Fibroblast of lung (primary cell): Measurements from ENCODE around the gene SLC15A2.

Experiments used
- EZH2 ChIP-seq: IDR thresholded peaks from 2 replicates; pipeline ENCODE4 v1.5.1; 2012; ENCODE audit warnings: low read length, control low read depth, mild to moderate bottlenecking; ENCODE audit errors: missing control alignments
- TF ChIP-seq, protein P1 (sequence below), 2 donors: IDR thresholded peaks in 1 of 2; conservative IDR thresholded peaks in 1 of 2; 1 replicate in 1 of 2; 2 replicates in 1 of 2; pipeline ENCODE4 v1.5.1; 2011 to 2012; ENCODE audit warnings: low read length in 2 of 2, control low read depth in 1 of 2, inconsistent platforms in 1 of 2, low read depth in 1 of 2, mild to moderate bottlenecking in 1 of 2

DNA sequence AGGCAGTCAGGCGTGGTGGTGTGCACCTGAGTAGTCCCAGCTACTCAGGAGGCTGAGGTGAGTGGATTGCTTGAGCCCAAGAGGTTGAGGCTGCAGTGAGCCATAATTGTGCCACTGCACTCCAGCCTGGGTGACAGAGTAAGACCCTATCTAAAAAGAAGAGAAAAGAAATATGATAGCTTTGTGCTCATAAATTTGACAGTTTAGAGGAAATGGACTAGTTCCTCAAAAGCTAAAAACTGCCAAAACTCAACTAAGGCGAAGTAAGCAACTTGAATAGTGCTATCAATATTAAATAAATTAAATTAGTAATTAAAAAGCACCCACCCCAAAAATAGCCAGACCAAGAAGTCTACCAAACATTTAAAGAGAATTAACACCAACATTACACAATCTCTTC, 24.5 kb upstream of the SLC15A2 start:
- TF ChIP-seq, protein P1, sequence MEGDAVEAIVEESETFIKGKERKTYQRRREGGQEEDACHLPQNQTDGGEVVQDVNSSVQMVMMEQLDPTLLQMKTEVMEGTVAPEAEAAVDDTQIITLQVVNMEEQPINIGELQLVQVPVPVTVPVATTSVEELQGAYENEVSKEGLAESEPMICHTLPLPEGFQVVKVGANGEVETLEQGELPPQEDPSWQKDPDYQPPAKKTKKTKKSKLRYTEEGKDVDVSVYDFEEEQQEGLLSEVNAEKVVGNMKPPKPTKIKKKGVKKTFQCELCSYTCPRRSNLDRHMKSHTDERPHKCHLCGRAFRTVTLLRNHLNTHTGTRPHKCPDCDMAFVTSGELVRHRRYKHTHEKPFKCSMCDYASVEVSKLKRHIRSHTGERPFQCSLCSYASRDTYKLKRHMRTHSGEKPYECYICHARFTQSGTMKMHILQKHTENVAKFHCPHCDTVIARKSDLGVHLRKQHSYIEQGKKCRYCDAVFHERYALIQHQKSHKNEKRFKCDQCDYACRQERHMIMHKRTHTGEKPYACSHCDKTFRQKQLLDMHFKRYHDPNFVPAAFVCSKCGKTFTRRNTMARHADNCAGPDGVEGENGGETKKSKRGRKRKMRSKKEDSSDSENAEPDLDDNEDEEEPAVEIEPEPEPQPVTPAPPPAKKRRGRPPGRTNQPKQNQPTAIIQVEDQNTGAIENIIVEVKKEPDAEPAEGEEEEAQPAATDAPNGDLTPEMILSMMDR (conservative IDR thresholded peaks at IDR 0.05 in 1 of 2, IDR thresholded peaks at IDR 0.05 in 1 of 2; ENCODE audit: low read depth in 1 of 2, low read length in 2 of 2), result no peak
- no peak for TF ChIP-seq EZH2
